Measurements from ENCODE around the gene FUOM.

Gene FUOM

DNA sequence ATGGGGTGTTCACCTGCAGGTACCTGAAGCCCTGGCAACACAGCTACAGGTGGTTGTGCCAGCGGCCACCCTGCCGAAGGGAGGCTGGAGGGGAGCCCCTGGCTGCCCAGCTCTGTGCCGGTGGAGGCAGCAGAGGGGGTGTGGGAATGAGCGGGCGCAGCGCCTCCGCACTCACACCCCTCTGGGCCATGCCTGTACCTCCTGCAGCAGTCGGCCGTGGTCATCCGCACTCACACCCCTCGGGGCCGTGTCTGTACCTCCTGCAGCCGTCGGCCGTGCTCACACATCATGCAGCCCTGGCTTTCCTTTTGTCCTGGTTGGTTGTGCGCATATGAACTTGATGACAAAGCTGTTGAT lies 47.4 kb downstream of the FUOM start:
- DNase-seq (ENCODE audit: low spot score): no peak

DNA sequence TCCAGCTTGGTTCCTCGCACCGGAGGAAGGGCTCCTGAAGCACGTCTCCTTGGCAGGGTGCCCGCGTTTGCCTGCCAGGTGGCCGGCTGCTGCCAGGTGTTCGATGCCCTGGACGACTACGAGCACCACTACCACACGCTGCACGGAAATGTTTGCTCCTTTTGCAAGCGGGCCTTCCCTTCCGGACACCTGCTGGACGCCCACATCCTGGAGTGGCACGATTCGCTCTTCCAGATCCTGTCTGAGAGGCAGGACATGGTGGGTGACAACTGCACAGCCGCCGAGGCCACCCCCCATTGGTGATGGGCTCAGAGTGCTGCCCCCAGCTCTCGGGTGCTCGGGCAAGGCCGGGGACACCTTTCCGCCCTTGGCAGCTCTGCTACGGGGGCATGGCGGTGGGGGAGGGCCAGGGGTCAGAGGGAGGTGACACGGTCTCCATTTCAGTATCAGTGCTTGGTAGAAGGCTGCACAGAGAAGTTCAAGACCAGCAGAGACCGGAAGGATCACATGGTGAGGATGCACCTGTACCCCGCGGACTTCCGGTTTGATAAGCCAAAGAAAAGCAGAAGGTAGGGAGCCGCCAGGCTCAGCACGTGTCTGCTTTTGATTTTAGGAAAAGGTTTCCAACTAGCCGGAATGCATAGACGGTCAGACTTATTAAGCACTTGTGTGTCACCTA lies 48.0 kb downstream of the FUOM start:
- DNase-seq (ENCODE audit: low spot score): no peak

GRCh38 chr10:133309100-133309719 lies 48.6 kb downstream of the FUOM start:
- peak; percentile 97 for DNase-seq (ENCODE audit: low spot score)

DNA sequence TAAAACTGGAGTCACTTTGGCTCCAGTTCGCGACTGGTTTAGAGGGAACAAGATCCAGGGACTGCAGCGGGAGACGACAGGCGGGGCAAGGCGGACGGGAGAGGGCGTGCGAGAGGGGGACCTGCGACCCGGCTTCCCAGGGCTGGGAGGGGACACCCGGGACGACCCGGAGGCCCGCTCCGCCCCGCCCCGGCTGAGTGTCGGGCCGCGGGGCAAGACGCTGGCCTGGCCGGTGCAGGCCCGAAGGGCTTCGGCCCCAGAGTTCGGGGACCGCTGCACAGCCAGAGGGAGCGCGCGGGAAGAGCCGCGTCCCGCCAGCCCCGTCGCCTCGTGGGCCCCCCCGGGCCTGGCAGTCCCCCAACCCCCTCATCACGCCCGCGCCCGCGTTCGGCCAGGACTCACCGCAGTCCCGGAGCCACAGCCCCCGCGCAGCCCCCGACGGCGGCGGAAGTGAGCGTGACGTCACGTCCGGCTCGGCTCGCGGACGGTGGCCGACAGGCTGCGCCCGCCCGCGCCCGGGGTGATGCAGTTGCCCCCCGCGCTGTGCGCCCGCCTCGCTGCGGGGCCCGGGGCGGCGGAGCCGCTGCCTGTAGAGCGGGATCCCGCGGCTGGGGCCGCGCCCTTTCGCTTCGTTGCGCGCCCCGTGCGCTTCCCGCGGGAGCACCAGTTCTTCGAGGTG lies 49.3 kb downstream of the FUOM start, which contains the start of the genes TUBGCP2 and ZNF511:
TSS of gene TUBGCP2 (minus strand) at position 452 of the 679 bp plus-strand sequence. CDS start 5,931 bp downstream, outside the sequence.
TSS of gene ZNF511 (plus strand) at position 494 of the 679 bp plus-strand sequence. CDS start at position 524, 30 bp downstream.
- DNase-seq (ENCODE audit: low spot score): peak; percentile 92

DNA sequence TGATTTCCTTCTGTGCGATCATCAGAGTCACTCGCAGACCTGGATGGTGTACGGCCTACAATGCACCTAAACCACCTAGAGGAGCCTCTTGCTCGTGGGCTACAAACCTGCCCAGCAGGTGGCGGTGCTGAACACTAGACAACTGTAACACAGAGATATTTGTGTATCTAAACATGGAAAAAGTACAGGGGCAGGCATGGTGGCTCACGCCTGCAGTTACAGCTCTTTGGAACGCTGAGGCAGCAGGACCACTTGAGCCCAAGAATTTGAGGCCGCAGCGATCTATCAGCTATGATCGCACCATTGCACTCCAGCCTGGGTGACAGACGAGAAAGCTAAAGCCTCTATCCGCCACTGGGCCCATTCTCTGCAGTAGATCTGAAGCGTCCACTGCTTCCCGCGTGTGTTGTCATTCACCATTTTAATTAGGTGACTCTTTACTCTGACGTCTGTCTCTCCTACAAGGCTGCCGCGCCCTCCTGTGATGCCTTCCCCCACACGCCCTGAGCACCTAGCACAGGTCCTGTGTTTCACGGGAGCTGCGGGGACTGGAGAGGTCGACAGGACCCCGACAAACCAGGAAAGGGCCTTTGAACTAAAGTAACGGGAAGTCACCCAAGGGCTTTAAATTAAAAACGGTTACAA lies 49.9 kb downstream of the FUOM start:
- peak; percentile 73 for DNase-seq (ENCODE audit: low spot score)

GRCh38 chr10:133306941-133307379 lies 50.9 kb downstream of the FUOM start:
- no peak for DNase-seq (ENCODE audit: low spot score)

- no peak for DNase-seq (ENCODE audit: low spot score)
These were observed 51.7 kb downstream of the FUOM start for GRCh38 chr10:133306097-133306476.

Data from iPS-NIHi11 (cell line).